ENCODE results near the gene GTF3C4.
A peak's percentile ranks its signal among the peaks of the same experiment; 100 is the strongest.

Gene GTF3C4, protein sequence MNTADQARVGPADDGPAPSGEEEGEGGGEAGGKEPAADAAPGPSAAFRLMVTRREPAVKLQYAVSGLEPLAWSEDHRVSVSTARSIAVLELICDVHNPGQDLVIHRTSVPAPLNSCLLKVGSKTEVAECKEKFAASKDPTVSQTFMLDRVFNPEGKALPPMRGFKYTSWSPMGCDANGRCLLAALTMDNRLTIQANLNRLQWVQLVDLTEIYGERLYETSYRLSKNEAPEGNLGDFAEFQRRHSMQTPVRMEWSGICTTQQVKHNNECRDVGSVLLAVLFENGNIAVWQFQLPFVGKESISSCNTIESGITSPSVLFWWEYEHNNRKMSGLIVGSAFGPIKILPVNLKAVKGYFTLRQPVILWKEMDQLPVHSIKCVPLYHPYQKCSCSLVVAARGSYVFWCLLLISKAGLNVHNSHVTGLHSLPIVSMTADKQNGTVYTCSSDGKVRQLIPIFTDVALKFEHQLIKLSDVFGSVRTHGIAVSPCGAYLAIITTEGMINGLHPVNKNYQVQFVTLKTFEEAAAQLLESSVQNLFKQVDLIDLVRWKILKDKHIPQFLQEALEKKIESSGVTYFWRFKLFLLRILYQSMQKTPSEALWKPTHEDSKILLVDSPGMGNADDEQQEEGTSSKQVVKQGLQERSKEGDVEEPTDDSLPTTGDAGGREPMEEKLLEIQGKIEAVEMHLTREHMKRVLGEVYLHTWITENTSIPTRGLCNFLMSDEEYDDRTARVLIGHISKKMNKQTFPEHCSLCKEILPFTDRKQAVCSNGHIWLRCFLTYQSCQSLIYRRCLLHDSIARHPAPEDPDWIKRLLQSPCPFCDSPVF

DNA sequence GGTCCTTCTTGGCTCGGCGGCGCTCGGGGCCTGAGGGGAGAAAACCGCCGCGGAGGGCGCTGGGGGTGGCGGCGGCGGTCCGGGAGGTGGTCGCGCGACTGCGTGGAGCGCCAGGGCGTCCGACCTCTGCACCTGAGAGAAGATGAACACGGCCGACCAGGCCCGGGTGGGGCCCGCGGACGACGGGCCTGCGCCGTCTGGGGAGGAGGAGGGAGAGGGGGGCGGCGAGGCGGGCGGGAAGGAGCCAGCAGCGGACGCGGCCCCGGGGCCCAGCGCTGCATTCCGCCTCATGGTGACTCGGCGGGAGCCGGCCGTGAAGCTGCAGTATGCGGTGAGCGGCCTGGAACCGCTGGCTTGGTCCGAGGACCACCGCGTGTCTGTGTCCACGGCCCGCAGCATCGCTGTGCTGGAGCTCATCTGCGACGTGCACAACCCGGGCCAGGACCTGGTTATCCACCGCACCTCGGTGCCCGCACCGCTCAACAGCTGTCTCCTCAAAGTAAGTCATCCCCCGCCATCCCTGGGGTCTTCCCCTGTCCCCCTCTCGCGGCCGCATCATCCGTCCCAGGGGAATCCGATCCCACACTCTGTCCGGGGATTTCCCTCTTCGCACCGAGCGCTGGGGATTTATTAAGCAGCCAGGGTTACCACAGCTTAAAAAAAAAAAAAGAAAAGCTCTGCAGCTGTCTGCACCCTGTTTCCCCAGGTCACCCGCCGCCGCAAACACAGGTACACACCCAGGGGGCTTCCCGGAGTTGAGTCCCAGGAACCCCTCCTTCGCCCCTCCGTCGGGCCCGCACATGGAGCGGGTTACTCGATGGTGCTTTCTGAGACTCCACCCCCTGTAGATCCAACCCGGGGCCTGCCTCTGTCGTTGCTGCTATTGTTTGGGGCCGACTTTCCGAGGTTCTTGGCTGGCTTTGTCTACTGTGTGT, at the start of gene GTF3C4:
Gene GTF3C4, plus strand, starts transcription at position 8 of the 935 bp plus-strand sequence. Its CDS starts 135 bp downstream, at position 143.
- peak in 2 of 3 experiments; percentile 4 to 67 for DNase-seq (ENCODE audit: low read depth in 2 of 3, low spot score in 2 of 3)

DNA sequence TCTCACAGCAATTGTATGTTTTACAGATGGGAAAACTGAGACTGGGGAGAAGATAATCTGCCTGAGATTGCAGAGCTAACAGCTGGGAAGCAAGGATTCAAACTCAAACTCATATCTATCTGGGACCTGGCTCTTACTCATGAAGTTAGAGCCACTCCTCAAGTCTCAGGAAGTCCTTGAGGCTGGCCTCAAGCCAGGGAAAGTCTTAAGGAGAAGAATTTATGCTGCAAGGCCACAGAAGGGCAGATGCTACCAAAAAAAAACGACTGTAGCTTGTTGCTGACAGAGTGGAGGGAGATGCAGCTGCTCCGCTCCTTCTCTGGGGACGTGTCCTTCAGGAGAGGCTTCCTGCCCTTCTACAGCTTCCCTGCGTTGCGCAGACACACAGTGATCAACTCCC, 48.1 kb upstream of the GTF3C4 start:
- DNase-seq (ENCODE audit: low read depth in 2 of 3, low spot score in 2 of 3): no peak

DNA sequence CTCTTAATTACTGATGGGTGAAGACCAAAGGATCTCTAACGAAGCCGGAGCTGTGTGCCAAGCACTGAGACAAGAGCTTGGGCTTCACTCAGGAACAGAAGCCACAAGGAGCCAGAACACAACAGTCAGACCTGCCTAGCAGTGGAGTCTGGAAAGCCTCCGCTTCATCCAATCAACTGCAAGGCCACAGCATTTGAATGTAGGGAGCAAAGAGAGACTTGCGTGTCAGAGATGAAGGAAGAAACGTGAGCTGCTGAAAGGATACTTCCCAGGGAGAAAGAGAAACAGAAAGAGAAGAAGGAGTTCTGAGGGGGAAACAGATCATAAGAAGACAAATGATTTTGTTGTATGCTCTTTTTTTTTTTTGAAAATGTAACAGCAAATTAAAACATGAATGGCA, 44.0 kb upstream of the GTF3C4 start:
- no peak for DNase-seq (ENCODE audit: low read depth in 2 of 3, low spot score in 2 of 3)

DNA sequence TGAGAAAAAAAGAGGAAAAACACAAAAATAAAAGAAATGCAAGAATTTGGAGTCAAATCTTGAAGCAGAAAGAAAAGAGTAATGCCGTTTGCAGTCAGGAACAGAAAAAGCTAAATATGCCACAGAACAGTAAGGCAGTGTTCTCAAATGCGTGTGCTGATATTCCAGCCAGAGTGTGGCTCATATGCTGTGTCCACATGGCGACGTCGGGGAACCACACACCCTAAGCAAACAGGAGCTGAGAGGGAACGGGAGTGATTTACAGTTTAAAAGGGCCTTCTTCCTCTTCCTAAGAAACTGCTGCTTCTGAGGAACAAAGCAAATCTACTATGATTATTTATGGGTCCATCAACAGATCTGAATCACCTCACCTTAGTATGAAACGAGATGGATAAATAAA, 43.2 kb upstream of the GTF3C4 start:
- no peak for DNase-seq (ENCODE audit: low read depth in 2 of 3, low spot score in 2 of 3)

DNA sequence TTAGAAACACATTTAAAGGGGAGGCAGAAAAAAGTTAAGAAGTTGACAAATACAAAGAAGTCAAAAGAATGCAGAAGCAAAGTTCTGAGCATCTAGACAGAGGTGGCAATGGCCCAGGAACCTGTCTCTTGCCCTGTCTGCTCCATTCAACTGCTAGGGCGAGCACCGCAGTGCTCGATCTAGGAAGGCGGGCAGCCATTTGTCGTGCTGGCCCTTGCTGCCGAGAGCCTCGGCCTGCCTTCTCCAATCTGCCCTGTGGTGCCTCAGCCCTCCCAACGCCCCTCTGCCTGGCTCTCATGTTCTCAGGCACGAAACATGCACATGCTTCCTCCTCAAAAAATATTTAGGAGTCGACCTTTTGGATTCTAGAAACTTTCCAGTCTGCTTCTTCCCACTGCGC, 42.7 kb upstream of the GTF3C4 start:
- no peak for DNase-seq (ENCODE audit: low read depth in 2 of 3, low spot score in 2 of 3)

DNA sequence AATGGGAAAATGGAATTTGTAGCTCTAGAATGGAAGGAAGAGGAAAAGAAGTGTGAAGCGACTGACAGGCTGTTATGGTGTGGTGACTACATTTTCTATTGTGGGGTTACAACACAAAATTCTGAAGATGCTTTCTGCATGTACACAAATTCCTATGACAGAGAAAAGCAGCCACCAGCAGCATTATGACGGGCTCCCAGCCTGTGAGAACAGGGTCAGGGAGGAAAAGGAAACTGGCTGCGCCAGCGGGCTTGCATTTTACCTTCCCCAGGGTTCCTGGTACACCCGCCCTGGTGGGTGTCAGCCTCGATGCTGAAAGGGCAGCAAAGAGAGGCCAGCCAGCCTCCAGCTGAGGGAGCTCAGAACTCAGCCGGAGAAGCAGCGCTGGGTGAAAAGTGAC, 41.5 kb upstream of the GTF3C4 start:
- no peak for DNase-seq (ENCODE audit: low read depth in 2 of 3, low spot score in 2 of 3)

DNA sequence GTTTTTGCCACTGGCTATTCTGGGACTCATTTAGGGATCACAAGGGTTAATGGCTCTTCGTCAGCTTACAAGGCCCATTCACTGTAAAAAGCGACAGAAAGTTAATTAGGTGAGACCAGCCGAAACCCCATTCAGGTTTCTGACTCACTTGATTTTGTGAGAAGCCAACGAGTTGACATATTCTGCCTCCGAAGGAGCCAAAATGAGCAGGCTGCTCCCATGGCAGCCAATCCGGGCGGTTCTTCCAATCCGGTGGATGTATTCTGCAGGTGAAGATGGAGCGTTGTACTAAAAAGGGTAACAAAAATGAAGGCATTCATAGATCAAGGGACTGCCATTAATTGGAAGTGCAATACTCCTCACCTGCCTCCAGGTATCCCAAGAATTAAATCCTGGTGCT, 40.1 kb upstream of the GTF3C4 start:
- no peak for DNase-seq (ENCODE audit: low read depth in 2 of 3, low spot score in 2 of 3)

DNA sequence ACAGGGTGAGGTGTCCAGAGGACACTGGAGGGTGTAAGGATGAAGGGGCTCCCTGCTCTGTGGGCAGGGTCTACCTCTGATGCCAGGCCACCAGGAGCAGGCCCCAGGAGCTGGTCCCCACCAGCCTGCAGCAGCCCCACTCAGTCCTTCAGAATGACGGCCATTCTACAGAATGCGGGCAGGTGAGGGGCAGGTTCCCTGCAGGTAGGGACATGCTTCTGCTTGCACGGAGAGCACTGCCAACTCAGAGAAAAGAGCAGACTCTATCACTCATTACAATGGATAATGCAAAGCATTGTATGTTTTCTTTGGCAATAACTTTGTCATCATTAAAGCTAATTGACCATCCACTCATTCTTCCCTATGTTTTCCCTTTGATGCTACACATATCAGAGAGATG, 39.5 kb upstream of the GTF3C4 start:
- DNase-seq (ENCODE audit: low read depth in 2 of 3, low spot score in 2 of 3): no peak

DNA sequence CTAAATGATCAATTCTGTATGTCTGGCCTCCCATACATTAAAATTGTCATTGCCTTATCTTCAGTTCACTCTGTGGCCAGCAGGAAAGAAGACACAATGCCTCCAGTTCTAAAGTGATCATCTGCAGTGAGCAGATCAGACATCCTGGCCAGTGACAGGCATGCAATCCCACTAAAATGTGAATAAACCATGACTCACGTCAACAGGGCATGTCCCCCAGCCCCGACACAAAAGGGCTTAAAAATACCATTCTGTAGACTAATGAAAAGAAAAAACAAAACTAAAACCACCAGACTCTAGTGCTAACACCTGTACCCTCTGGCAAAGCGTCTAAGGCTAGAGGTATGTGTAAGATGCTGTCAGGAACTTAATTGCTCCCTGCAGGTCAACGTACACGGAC, 39.0 kb upstream of the GTF3C4 start:
- no peak for DNase-seq (ENCODE audit: low read depth in 2 of 3, low spot score in 2 of 3)

DNA sequence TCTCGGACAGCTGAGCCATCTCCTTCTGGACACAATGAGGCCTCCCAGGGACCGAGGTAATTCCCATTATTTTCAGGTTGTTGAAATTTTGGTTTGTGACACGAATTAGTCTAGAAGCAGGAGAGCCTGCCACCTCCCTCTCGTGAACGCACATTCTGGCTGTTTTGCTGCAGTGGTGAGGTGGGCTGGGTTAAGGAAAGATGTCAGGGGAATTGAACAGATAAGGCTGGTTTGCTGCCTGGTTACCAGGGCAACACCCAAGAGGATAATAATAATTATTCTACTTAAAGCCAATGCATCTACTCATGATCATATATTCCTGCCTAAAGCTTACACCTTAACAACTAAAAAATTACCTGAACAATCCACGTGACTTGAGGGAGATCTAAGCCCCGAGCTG, 38.6 kb upstream of the GTF3C4 start:
- DNase-seq (ENCODE audit: low read depth in 2 of 3, low spot score in 2 of 3): no peak

DNA sequence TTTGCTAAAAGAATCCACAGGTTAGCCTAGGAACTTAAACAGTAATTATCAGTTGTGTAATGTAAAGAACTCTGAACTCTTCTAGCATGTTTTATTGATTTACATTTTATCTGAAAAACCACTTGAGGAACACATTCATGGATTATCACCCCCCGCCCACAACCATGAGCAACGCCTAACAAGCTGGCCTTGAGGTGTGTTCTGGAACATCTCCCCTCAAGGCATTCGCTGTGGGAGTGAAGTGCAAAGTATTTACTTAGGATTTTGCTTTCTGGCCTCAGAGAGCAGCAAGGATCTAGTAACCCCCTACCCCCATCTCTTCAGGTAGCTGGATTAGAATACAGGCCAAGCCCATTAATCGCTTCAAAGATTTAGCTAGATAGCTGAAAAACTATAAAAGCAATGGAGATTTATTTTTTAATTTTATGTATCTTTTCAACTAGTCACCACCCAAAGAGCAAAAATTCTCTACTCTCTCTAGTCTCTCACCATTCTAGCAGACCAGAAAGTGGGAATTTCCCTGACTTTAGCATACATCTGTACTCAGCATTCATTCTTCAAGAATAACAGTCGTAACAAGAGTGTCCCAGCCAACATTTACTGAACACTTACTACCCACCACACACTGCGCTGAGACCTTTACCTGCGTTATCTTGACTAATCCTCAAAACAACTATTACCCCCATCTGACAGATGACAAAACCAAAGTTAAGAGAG, 37.7 kb upstream of the GTF3C4 start:
- no peak for DNase-seq (ENCODE audit: low read depth in 2 of 3, low spot score in 2 of 3)

DNA sequence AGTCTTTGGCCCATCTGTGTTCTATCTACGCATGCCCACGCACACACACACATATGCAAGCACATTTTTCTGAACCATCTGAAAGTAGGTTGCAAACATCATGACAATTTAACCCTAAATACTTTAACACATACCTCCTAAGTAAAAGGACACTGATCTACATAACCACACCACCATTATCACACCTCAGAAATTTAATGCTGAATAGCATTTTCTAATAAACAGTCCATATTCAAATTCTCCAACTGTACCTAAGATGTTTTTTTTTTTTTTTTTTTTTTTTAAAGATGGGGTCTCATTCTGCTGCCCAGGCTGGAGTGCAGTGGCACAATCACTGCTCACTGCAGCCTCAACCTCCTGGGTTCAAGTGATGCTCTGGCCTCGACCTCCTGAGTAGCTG, 35.9 kb upstream of the GTF3C4 start:
- DNase-seq (ENCODE audit: low read depth in 2 of 3, low spot score in 2 of 3): no peak

DNA sequence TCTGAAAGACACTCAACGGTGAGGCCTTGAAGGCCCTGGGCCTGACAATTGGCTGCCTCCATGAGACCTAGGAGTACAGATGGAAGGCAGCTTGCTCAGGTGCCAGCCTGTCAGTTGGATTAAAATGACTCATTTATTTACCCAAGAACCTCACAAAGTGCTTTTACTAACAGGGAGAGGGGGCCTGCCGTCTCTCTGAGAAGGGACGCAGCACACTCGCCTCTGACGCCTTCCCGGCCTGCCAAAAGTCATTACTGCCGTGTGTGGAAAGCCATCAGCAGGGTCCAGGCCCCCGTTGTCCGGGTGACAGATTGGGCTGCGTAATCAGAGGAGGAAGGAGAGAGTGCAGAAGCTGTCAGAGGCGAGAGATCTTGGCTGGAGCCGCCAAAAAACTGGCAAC, 32.9 kb upstream of the GTF3C4 start:
- no peak for DNase-seq (ENCODE audit: low read depth in 2 of 3, low spot score in 2 of 3)

DNA sequence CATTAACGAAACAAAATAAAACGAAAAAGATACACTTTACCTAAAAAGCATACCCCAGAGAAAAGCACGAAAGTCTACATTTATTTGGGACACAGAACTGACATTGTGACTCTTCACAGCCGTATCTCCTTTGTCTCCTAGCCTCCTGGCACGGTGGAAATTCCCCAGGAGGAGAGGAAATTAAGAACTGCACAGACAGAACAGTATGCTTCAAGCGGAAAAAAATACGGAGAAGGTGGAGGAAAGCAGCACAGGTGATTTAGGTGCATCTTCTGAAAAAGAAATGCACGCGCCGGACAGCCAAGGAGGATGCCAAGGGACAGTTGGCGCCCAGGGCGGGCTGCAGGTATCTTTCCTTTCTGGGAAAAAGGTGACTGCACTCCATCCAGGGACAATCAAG, 32.5 kb upstream of the GTF3C4 start:
- no peak for DNase-seq (ENCODE audit: low read depth in 2 of 3, low spot score in 2 of 3)

DNA sequence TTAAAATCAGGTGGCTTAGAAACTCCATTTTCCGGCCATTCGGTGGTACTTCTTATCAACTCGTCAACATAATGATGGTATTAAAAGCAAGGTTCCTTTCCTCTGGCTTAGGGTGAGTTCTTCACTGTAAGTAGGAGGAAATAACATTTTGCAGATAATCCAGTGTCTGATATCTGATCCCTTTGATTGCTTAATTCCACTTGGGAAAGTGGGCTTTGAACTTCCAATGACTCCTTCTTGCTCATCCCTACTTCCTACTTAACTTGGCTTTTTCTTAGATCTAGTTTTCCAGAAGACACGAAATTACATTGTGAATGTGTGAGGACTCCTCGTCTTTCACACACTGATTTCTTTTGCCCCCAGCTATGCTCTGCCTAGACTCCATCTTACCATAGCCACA, 32.0 kb upstream of the GTF3C4 start:
- DNase-seq (ENCODE audit: low read depth in 2 of 3, low spot score in 2 of 3): no peak

DNA sequence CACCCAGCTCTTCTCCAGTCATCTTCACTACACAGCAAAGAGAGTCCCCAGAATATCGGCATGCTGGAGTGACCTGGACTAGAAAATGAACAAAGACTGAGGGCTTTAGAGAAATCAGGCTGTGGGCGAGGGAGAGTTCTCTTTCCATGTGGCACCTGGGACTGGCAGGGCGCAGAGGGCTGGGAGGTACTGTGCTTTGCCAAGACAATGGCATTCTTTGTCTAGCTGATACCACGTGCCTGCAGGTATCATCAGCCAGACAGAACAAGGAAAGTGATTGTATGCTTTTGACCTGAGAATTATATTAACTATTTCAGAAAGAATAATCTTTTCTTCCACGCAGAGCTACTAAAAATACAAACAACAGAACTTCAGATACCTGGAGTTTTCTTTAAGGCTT, 30.9 kb upstream of the GTF3C4 start:
- no peak for DNase-seq (ENCODE audit: low read depth in 2 of 3, low spot score in 2 of 3)

DNA sequence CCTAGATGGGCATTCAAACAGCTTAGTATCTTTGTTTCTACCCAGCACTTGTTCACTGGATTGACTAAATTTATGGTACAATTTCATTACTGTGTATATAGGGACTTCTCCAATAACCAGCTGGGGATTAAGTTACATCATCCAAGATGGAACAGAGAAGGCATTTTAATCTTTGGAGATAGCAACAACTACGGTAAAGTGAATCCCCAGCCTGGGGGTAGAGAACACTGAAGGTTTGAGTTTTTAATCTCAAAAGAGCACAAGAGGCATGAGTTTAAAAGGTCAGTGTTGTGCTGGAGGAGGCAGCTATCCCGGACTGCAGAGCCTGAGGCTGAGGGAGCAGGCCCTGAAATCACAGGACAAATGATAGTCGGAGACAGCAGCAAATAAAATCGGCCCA, 29.0 kb upstream of the GTF3C4 start:
- DNase-seq (ENCODE audit: low read depth in 2 of 3, low spot score in 2 of 3): no peak

DNA sequence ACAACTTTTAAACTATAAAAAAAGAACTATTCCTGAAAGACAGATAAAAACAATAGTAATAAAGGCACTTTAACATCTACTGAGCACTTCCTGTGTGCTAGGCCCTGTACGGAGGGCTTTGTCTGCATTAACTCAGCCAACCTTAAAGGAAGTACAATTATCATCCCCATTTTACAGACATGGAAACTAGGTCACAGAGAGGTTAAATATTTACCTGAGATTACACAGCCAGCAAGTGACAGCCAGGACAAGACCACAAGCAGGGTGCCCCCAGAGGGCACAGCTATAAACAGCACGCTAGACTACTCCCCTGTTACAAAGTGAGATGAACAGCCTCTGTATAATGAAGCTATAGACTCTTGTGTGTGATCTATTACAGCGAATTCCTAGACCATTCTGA, 26.0 kb upstream of the GTF3C4 start:
- DNase-seq (ENCODE audit: low read depth in 2 of 3, low spot score in 2 of 3): no peak

DNA sequence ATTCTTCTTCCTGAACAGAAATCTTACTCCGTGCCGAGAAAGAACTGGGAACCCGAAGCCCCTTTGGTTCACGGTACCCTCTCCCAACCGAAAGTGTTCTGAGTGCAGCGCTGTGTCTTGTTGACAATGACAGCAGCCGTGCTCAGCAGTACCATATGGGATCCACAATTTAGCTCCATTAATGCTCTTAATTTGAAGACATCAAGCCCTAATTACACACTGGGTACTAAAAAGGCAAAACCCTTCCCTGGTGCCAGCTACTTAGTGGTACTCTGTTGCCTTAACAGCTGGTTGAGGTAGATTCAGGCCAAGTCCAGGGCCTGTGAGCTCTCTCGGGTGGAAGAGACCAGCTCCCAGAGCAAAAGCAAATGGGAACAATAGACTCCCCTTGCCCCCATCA, 25.0 kb upstream of the GTF3C4 start:
- DNase-seq (ENCODE audit: low read depth in 2 of 3, low spot score in 2 of 3): no peak

DNA sequence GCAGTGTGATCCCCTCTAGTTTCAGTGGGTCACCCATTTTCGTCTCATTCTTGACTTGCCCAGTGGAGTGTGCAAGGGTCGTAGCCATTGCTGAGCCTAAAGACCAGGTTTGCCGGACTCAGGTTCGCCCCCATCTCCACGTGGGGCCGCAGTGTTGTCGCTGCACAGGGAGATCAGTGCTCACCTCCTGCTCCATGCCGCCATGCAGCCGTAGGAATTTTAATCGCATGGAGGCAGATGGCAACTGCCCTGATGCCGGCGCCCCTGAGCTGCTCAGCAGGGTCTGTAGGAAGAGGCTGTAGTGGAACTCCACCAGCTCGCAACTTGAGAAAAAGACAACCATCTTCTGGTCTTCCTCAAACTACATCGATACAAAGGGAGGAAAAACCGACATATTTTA, 24.6 kb upstream of the GTF3C4 start:
- DNase-seq (ENCODE audit: low read depth in 2 of 3, low spot score in 2 of 3): no peak

DNA sequence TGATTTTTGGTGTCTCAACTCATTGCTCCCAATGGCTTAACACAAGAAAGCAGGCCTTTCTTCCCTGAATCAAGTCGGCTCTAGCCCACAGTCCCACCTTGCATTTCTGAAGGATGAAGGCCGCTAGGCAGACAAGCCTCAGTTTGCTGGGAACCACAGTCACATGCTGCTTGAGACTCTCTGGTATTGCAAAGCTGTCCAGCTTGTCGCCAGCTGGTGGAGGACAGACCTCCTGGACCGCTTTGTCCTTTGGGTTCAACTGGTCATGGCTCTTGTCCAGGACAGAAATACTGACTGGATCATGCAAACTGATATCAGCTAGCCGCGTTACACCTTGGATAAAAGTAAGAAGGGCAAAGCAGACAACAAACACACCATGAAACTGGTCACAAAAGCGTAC, 23.5 kb upstream of the GTF3C4 start:
- no peak for DNase-seq (ENCODE audit: low read depth in 2 of 3, low spot score in 2 of 3)
